NCI-H82 treated with DMSO at 0.1 percent for 48 hours (cell line): ENCODE results near the gene NPIPA5.
"Not testable (repeated sequence)": the region's sequence is repeated elsewhere in the genome, so short reads cannot be mapped to it uniquely, and the experiment has no call there.

ENCODE experiments used
- DNase-seq: peaks from one replicate; lab custom pipeline; 2025; ENCODE audit not compliant: unreplicated experiment; lab: John Stamatoyannopoulos, UW

Gene NPIPA5

GRCh38 chr16:15393025-15393424 is 14.9 kb upstream of the NPIPA5 start:
- DNase-seq: not testable (repeated sequence)

- DNase-seq: not testable (repeated sequence)
These were observed 11.8 kb upstream of the NPIPA5 start for GRCh38 chr16:15389916-15390315.

- not testable (repeated sequence) for DNase-seq
These were observed 10.0 kb upstream of the NPIPA5 start for GRCh38 chr16:15388060-15388459.

- DNase-seq: not testable (repeated sequence)
These were observed 4.7 kb upstream of the NPIPA5 start for GRCh38 chr16:15382810-15383209.

- DNase-seq: not testable (repeated sequence)
These were observed 20.6 kb downstream of the NPIPA5 start for GRCh38 chr16:15357495-15357894.

- DNase-seq: not testable (repeated sequence)
These were observed 23.2 kb downstream of the NPIPA5 start for GRCh38 chr16:15354846-15355245.

- not testable (repeated sequence) for DNase-seq
These were observed 25.2 kb downstream of the NPIPA5 start for GRCh38 chr16:15352852-15353251.

- DNase-seq: not testable (repeated sequence)
These were observed 26.3 kb downstream of the NPIPA5 start for GRCh38 chr16:15351745-15352144.

- DNase-seq: not testable (repeated sequence)
These were observed 26.8 kb downstream of the NPIPA5 start for GRCh38 chr16:15351251-15351650.

GRCh38 chr16:15348721-15349120 is 29.4 kb downstream of the NPIPA5 start:
- DNase-seq: not testable (repeated sequence)

- DNase-seq: not testable (repeated sequence)
These were observed 35.8 kb downstream of the NPIPA5 start for GRCh38 chr16:15342337-15342736.

GRCh38 chr16:15338986-15339385 is 39.1 kb downstream of the NPIPA5 start:
- not testable (repeated sequence) for DNase-seq

- not testable (repeated sequence) for DNase-seq
These were observed 40.0 kb downstream of the NPIPA5 start for GRCh38 chr16:15337974-15338605.

GRCh38 chr16:15335609-15336008 is 42.5 kb downstream of the NPIPA5 start:
- DNase-seq: not testable (repeated sequence)

- not testable (repeated sequence) for DNase-seq
These were observed 44.1 kb downstream of the NPIPA5 start for GRCh38 chr16:15333969-15334368.

- DNase-seq: not testable (repeated sequence)
These were observed 47.1 kb downstream of the NPIPA5 start for GRCh38 chr16:15330978-15331377.

GRCh38 chr16:15324954-15325353 is 53.1 kb downstream of the NPIPA5 start:
- DNase-seq: not testable (repeated sequence)

GRCh38 chr16:15323373-15323772 is 54.7 kb downstream of the NPIPA5 start:
- not testable (repeated sequence) for DNase-seq

- DNase-seq: not testable (repeated sequence)
These were observed 56.9 kb downstream of the NPIPA5 start for GRCh38 chr16:15321221-15321620.

- not testable (repeated sequence) for DNase-seq
These were observed 63.5 kb downstream of the NPIPA5 start for GRCh38 chr16:15314562-15314961.
